Stimulated activated CD8-positive, alpha-beta memory T cell treated with anti-CD3 and anti-CD28 coated beads, Interleukin-15, amount 100 ng/mL, for 24 hours (primary cell): Measurements from ENCODE around the gene BSDC1.
A peak's percentile ranks its signal among the peaks of the same experiment; 100 is the strongest.

Experiments used
- DNase-seq: peaks from one replicate; pipeline ENCODE4 v3.0.0-alpha.2; 2020; ENCODE audit warnings: low read depth

Gene BSDC1

GRCh38 chr1:32336591-32336932, 57.7 kb downstream of the BSDC1 start:
- DNase-seq: no peak

GRCh38 chr1:32335790-32336590, 58.3 kb downstream of the BSDC1 start, which contains the start of gene MARCKSL1:
MARCKSL1 (minus strand) TSS chr1:32336233; CDS start chr1:32336033, 200 bp downstream.
- peak; percentile 70 for DNase-seq

DNA sequence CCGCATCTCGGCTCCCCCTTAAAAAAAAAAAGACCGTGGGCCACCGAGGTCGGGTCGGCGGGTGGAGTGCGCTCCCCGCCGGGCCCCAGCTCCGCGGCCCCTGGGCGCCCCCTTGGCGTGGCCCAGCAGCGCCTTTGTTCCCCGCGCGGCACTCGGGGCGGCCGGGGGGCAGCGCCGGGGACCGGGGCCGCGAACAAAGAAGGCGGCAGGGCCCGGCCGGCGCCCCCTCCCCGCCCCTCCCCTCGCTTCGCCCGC, 58.8 kb downstream of the BSDC1 start:
- no peak for DNase-seq

DNA sequence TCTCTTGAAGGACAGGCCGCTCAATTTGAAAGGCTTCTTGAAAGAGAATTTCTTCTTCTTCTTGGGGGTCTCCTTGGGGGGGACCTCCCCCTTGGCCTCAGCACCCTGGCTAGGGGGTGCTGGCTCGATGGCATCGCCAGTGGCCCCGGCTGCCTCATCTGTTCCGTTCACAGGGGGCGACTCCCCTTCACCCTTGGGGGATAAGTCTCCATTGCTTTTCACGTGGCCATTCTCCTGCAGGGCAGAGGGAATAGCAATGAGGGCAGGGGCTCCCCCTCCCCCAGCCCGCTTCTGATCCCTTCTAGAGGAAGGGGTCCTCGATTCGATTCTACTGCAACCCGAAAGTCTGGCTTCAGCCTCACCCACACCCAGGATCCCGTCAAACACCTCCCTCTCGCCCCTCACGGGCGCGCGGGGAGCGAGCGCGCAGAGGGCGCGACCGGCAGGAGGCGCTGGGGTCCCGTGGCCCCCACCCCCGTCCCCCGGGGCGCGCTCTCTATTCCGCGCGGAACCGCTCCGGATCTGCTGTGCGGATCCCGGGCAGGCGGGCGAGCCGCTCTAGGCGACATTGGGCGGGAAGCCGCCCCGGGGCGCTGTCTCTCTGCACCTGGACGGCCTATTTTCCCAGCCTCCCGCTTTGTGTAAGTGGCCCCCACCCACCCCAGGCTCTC, 59.2 kb downstream of the BSDC1 start:
- no peak for DNase-seq

DNA sequence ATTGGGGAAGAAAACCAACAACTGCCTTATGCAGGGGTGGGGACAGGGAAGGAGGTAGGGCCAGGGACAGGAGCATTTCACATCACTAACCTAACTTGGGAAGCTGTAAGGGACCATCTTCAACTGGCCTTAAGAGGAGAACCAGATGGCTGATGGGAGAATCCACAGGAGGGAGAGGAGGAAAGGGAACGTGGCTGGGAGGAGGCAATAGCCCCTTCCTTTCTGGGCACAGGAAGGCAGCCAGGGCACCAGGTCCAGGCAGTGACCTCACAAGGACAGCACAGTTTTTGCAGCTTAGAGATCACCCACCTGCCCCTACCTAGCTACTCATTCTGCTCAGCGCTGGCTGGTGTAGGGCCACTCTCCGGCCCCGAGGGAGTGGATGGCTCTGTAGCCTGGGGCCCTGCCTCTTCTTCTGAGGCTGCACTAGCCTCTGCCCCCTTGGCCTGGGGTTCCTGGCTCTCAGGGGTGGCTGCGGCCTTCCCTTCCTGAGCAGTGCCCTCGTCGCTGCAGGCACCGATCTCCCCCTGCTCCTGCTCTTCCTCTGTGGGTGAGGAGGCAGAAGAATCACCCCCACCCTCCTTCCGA, 59.9 kb downstream of the BSDC1 start:
- DNase-seq: no peak

DNA sequence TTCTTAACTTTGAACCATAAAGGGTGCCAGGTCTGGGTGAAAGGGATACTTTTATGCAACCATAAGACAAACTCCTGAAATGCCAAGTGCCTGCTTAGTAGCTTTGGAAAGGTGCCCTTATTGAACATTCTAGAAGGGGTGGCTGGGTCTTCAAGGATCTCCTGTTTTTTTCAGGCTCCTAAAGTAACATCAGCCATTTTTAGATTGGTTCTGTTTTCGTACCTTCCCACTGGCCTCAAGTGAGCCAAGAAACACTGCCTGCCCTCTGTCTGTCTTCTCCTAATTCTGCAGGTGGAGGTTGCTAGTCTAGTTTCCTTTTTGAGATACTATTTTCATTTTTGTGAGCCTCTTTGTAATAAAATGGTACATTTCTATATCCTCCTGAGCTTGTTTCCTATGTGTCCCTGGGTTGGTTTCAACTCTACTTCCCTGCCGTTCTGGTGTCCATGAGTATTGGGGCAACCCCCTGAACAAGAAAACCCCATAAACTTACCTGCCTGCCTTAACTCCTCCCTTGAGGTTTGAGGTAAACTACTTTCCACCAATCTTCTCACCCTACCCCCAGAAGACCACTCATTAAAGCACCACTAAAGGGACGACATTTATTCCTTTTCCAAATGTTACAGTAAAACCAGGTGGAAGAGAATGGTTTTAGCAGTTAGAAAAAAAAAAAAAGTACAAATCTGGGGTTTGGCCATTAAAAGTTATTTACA, 60.8 kb downstream of the BSDC1 start:
- no peak for DNase-seq

DNA sequence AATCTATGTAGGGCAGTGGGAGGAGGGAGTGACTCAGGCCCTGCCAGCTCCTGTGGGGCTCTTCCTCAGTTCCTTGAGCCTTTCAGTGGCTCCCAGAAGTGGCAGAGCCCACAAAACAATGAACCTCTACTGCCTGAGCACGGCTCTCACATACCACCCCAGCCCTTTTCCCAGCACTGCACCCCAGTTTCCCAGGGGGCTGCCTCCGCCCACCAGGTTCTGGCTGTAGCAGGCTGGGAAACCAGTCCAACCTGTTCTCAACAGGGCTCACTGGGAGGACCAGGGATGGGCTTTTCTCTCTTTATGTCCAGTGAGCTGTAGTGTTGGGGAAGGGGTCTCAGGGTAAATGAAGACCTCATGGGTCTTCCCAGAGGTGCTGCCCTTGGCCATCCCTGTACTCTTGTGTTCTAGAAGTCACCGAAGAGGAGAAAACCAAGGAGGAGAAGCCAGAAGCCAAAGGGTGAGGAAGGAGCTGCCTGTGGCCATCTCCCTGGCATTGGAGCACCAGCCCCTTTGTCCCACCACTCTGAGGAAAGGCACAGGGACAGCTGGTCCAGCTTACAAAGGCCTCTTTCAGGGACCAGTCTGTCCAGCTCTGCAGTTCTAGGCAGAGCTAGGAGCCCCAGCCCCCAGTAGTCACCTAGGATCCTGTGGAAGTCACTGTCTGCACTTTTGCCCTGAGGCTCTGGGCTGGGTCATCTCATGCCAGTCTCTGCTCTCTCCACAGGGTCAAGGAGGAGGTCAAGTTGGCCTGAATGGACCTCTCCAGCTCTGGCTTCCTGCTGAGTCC, 61.8 kb downstream of the BSDC1 start:
- DNase-seq: no peak

DNA sequence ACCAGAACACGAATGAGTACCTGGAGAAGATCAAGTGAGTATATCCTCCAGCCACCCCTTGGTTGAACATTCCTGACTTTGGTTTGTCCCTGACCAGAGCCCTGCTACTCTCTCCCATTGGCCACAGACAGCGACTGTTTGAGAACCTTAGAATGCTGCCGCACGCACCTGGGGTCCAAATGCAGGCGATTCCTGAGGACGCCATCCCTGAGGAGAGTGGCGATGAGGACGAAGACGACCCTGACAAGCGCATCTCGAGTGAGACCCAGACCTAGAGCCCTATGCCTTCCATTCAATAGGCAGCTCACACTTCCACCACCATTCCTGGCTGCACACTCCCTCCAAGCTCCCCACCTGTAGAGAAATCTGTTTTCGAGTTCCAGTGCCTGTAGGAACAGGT, 62.7 kb downstream of the BSDC1 start:
- DNase-seq: no peak

DNA sequence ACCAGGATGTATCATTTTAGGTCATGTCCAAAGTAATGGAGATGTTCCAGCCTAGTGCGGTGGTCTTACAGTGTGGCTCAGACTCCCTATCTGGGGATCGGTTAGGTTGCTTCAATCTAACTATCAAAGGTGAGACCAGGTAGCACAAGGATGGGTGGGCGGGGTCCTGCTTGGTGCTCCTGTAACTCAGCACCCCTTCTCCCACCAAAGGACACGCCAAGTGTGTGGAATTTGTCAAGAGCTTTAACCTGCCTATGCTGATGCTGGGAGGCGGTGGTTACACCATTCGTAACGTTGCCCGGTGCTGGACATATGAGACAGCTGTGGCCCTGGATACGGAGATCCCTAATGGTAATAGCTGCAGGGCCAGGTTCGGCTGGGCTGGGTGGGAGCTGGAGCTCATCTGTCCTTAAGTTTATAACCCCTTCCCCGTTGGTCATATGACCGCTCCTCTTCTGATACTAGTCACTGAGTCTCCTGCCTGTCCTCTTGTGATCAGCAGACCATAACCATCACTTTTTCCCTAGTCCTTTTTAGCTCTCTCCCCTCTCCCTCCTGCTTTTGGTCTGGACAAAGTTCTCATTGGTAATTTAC, 63.6 kb downstream of the BSDC1 start:
- DNase-seq: no peak

DNA sequence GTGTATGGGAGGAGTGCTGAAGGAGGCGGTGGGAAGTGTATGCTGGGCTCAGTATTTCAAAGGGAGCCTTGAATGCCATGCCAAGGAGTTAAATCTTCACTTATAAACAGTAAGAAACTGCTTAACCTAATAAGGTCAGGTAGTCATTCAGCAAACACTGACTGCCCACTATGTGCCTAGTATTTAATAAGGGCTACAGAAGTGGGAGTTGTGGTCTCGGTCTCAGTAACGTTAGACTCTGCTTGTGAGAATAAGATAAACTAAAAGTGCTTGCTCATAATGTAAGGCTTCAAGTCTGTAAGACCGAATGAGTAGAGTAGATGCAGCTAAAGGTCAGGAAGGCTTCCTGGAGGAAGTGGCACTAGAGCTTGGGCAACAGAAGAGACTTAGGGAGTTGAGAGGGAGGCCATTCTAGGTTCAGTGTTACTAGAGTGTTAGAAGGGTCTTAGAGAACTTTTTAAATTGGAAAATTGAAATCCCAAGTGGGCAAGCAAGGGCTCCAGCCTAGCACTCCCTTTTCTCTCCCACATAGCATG, 64.2 kb downstream of the BSDC1 start:
- DNase-seq: no peak

- no peak for DNase-seq
Measured at GRCh38 chr1:32327204-32327603, 67.0 kb downstream of the BSDC1 start.

GRCh38 chr1:32321712-32322291, 72.4 kb downstream of the BSDC1 start:
- no peak for DNase-seq

DNA sequence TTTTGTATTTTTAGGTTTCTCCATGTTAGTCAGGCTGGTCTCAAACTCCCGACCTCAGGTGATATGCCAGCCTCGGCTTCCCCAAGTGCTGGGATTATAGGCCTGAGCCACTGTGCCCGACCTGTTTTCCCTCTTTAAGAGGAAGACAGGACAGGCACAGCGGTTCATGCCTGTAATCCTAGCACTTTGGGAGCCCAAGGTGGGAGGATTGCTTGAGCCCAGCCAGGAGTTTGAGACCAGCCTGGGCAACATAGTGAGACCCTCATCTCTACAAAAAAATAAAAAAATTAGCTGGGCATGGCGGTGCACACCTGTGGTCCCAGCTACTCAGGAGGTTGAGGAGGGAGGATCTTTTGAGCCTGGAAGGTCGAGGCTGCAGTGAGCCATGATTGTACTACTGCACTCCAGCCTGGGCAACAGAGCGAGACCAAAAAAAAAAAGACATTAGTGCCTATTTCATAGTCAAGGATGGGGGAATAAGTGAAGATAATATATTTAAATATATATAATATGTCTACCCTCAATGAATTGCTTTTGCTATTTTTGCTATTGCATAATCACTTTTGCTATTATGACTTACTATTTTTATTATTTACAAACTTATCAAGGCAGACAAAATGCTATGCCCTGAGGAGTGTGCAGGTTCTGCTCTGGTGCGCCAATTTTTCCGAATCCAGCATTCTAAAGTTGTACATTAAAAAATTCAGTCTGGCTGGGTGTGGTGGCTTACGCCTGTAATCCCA, 75.9 kb downstream of the BSDC1 start:
- DNase-seq: no peak

- DNase-seq: no peak
Measured at GRCh38 chr1:32316903-32317277, 77.4 kb downstream of the BSDC1 start.
